ENCODE data around the gene FRMD5. TPM values are rescaled to one million over a fixed set of nuclear protein-coding genes. Genes with fewer than 3 reads are reported as not detected.
"Not testable (repeated sequence)": the region's sequence is repeated elsewhere in the genome, so short reads cannot be mapped to it uniquely, and the experiment has no call there.

FRMD5 gene
- polyA plus RNA-seq, 4 donors = 1.0 to 1.5 (median 1.2) TPM

- DNase-seq (ENCODE audit: low read depth in 4 of 4, low spot score in 2 of 4) = no peak
Observed at GRCh38 chr15:43873651-43874050, 321.4 kb downstream of the FRMD5 start.

GRCh38 chr15:43872416-43873020 lies 322.6 kb downstream of the FRMD5 start:
- DNase-seq (ENCODE audit: low read depth in 4 of 4, low spot score in 2 of 4) = peak; percentile 18 to 65 (median 28)

DNA sequence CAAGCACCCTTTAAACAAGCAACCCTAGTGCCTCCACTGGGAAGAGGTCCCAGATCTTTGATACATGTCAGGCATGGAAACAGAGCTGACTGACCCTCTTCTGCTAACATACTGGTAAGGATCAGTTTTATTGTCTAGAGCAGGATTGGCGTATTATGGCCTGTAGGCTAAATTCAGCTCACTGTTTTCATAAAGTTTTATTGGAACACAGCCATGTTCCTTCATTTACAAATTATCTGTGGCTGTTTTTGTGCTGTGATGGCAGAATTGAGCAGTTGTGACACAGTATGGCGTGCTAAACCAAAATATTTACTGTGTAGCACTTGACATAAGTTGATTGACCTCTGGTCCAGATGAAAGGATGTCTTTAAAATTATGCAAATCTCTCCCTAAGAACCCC lies 323.2 kb downstream of the FRMD5 start:
- no peak for DNase-seq (ENCODE audit: low read depth in 4 of 4, low spot score in 2 of 4)

DNA sequence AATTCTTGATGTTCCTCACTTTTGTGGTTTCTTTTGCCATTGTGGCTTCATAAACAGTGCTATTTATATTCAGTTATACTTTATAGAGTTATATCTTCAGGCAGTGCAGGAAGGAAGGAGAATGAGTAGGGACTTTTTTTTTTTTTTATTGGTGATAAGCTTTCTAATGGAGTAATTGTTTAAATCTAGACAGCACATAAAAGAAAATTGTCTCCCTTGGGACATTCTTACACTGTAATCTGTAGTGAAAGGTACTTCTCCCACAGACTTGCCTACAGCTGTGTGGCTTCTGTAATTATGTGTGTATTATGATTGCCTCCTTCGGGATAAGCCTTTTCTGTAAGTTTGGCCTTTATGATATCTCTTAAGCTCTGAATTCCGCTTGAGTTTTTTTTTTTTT lies 326.7 kb downstream of the FRMD5 start:
- no peak for DNase-seq (ENCODE audit: low read depth in 4 of 4, low spot score in 2 of 4)

- DNase-seq (ENCODE audit: low read depth in 4 of 4, low spot score in 2 of 4) = no peak
Observed at GRCh38 chr15:43867096-43867495, 328.0 kb downstream of the FRMD5 start.

DNA sequence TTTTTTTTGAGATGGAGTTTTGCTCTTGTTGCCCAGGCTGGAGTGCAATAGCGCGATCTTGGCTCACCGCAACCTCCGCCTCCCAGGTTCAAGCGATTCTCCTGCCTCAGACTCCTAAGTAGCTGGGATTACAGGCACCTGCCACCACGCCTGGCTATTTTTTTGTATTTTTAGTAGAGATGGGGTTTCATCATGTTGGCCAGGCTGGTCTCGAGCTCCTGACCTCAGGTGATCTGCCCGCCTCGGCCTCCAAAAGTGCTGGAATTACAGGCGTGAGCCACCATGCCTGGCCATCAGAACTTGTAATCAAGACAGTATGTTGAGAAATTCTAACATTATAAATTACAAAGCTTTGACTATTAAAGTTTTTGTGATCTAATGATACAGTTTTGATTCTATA lies 328.4 kb downstream of the FRMD5 start:
- DNase-seq (ENCODE audit: low read depth in 4 of 4, low spot score in 2 of 4) = not testable (repeated sequence)

DNA sequence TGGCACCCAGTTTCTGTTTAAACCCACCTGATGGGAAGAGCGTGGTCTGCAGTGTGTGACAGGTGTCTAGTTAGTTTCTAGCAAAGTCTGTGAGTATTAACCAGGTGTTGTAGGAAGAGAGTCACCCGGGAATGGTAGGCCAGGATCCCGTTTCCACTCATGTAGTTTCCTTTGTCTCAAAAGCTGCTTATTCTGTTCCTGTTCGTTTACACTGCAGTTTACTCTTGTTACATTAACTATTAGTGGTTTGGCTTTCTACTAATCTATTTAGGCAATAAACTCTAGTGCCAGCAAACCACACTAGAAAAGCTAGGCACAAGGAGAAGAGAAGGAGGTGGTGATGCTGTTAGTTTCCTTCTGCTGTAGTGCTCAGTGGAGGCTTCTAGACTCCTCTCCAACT lies 335.5 kb downstream of the FRMD5 start:
- DNase-seq (ENCODE audit: low read depth in 4 of 4, low spot score in 2 of 4) = no peak

DNA sequence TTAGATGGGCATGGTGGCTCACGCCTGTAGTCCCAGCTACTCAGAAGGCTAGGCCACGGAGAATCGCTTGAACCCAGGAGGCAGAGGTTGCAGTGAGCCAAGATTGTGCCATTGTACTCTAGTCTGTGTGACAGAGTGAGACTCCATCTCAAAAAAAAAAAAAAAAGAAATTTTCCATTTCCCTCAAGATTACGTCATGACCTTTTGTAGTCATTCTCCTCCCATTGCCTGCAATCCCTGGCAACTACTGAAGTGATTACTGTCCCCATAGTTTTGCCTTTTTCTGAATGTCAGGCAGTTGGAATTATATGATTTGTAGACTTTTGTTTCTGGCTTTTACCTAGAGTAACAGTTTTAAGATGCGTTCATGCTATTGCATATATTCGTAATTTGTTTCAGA lies 340.3 kb downstream of the FRMD5 start:
- no peak for DNase-seq (ENCODE audit: low read depth in 4 of 4, low spot score in 2 of 4)

GRCh38 chr15:43852607-43853006 lies 342.5 kb downstream of the FRMD5 start:
- DNase-seq (ENCODE audit: low read depth in 4 of 4, low spot score in 2 of 4) = no peak

GRCh38 chr15:43851251-43851650 lies 343.8 kb downstream of the FRMD5 start:
- no peak for DNase-seq (ENCODE audit: low read depth in 4 of 4, low spot score in 2 of 4)

DNA sequence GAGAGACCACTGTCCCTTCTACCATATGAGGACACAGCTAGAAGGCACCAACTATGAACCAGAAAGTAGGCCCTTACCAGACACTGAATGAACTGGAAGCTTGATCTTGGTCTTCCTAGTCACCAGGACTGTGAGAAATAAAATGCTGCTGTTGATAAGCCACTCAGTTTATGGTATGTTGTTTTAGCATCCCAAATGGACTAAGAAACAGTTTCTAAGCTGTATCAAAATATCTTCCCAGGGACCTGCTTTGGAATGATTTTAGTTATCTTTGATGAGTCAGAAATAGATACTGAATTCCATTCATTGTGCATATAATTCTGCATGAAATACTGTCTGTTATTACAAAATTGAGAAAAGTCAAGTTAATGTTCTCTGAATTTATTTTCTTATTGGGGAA lies 349.6 kb downstream of the FRMD5 start:
- no peak for DNase-seq (ENCODE audit: low read depth in 4 of 4, low spot score in 2 of 4)

GRCh38 chr15:43832485-43832884 lies 362.6 kb downstream of the FRMD5 start:
- not testable (repeated sequence) for DNase-seq (ENCODE audit: low read depth in 4 of 4, low spot score in 2 of 4)

GRCh38 chr15:43831519-43832052 lies 363.5 kb downstream of the FRMD5 start:
- not testable (repeated sequence) for DNase-seq (ENCODE audit: low read depth in 4 of 4, low spot score in 2 of 4)

GRCh38 chr15:43830691-43831275 lies 364.3 kb downstream of the FRMD5 start:
- not testable (repeated sequence) for DNase-seq (ENCODE audit: low read depth in 4 of 4, low spot score in 2 of 4)

- not testable (repeated sequence) for DNase-seq (ENCODE audit: low read depth in 4 of 4, low spot score in 2 of 4)
Observed at GRCh38 chr15:43829951-43830540, 365.0 kb downstream of the FRMD5 start.

- DNase-seq (ENCODE audit: low read depth in 4 of 4, low spot score in 2 of 4) = no peak
Observed at GRCh38 chr15:43828061-43828657, 366.9 kb downstream of the FRMD5 start.

DNA sequence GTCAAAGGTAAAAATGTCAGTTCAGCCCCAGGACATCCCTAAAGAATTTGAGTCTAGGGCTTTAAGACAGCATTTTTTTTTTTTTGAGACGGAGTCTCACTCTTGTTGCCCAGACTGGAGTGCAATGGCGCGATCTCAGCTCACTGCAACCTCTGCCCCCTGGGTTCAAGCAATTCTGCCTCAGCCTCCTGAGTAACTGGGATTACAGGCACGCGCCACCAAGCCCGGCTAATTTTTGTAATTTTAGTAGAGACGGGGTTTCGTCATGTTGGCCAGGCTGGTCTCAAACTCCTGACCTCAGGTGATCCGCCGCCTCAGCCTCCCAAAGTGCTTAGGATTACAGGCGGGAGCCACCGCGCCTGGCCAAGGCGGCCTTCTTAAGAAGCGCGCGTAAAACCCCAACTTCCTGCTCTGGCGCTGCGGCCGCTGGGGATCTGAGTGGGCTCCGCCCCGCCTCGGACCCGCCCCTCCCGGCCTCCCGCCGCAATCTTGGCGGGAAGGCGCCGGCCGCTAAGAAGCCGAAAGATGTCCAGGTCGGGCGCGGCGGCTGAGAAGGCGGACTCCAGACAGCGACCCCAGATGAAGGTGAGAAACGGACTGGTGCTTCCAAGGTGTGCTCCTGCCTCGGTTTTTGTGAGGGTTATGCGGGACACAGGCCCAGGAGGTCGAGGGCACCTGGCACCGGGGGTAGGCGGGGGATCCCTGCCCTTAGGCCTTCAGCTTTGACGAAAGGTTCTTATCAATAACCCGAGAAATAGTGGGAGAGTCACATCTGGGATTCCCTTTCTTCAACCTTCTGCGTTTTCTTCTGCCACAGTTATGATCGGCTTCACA lies 368.3 kb downstream of the FRMD5 start, which contains the start of gene WDR76:
WDR76 (plus strand) TSS at position 495 of the 834 bp plus-strand sequence; CDS start at position 526, 31 bp downstream.
- DNase-seq (ENCODE audit: low read depth in 4 of 4, low spot score in 2 of 4) = peak in 3 of 4 donors; percentile 48 to 73 (median 68)

DNA sequence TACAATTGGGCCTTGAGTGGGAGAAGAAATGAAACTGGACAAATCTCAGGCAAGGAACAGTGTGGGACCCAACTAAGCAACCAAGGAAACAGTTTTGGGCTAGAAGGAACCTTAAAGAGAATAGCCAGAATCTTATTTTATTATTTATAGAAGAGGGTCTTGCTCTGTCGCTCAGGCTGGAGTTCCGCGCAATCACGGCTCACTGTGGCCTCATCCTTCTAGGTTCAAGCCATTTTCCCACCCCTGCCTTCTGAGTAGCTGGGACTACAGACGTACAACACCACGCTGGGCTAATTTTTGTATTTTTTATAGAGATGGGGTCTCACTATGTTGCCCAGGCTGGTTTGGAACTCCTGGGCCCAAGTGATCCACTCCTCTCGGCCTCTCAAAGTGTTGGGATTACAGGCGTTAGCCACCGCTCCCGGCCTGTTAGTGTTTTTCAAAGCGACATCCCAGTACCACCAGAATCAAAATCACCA lies 369.0 kb downstream of the FRMD5 start:
- no peak for DNase-seq (ENCODE audit: low read depth in 4 of 4, low spot score in 2 of 4)

- not testable (repeated sequence) for DNase-seq (ENCODE audit: low read depth in 4 of 4, low spot score in 2 of 4)
Observed at GRCh38 chr15:43825305-43825704, 369.8 kb downstream of the FRMD5 start.
